GM21515 (cell line): ENCODE results near the gene CPA4.
"Not testable (repeated sequence)": the region's sequence is repeated elsewhere in the genome, so short reads cannot be mapped to it uniquely, and the experiment has no call there.

Experiments
- ATAC-seq: cut with Tn5 transposase; IDR thresholded peaks from one replicate; pipeline ENCODE4 v1.9.1; 2021; ENCODE audit not compliant: unreplicated experiment

Gene CPA4, protein sequence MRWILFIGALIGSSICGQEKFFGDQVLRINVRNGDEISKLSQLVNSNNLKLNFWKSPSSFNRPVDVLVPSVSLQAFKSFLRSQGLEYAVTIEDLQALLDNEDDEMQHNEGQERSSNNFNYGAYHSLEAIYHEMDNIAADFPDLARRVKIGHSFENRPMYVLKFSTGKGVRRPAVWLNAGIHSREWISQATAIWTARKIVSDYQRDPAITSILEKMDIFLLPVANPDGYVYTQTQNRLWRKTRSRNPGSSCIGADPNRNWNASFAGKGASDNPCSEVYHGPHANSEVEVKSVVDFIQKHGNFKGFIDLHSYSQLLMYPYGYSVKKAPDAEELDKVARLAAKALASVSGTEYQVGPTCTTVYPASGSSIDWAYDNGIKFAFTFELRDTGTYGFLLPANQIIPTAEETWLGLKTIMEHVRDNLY

DNA sequence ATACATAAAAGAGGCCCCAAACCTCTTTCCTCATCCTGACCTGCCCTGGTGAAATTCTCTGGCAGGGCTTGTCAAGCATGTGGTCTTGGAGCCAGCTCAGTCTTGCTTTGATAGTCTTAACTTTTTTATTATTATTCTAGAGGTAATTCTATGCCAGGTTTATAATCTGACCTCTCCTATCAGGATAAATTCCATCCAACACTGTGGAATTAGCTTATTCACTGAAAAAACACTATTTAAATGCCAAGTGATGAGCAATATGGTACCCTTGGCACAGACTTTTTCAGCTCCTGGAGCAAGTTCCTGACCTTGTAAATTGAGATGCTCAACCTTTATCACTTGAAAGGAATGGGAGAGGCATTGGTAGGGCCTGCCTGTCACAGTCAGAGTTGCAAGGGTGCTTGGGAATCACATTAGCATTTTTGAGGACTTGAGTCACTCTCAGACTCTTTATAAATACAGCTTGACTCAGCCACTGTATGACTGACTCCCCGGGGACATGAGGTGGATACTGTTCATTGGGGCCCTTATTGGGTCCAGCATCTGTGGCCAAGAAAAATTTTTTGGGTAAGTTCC is at the start of gene CPA4:
TSS of gene CPA4 (plus strand) at position 480 of the 576 bp plus-strand sequence. CDS start at position 500, 20 bp downstream.
- no peak for ATAC-seq

DNA sequence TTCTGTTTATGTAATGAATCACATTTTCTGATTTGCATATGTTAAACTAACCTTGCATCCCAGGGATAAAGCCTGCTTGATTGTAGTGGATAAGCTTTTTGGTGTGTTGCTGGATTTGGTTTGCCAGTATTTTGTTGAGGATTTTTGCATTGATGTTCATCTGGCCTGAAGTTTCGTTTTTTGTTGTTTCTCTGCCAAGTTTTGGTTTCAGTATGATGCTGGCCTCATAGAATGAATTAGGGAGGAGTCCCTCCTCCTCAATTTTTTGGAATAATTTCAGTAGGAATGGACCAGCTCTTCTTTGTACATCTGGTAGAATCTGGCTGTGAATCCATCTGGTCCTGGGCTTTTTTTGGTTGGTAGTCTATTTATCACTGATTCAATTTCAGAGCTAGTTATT is 49.5 kb upstream of the CPA4 start:
- not testable (repeated sequence) for ATAC-seq

DNA sequence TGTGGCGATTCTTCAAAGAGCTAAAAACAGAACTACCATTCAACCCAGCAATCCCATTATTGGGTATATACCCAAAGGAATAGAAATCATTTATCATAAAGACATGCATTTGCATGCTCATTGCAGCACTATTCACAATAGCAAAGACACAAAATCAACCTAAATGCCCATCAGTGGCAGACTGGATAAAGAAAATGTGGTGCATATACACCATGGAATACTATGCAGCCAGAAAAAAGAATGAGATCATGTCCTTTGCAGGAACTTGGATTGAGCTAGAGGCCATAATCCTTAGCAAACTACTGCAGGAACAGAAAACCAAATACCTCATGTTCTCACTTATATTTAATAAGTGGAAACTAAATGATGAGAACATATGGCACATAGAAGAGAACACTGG is 46.5 kb upstream of the CPA4 start:
- not testable (repeated sequence) for ATAC-seq

DNA sequence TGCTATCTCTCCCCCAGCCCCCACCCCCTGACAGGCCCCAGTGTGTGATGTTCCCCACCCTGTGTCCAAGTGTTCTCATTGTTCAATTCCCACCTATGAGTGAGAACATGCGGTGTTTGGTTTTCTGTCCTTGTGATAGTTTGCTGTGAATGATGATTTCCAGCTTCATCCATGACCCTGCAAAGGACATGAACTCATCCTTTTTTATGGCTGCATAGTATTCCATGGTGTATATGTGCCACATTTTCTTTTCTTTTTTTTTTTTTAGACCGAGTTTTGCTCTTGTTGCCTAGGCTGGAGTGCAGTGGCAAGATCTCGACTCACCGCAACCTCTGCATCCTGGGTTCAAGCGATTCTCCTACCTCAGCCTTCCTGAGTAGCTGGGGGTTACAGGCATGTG is 44.1 kb upstream of the CPA4 start:
- ATAC-seq = not testable (repeated sequence)

DNA sequence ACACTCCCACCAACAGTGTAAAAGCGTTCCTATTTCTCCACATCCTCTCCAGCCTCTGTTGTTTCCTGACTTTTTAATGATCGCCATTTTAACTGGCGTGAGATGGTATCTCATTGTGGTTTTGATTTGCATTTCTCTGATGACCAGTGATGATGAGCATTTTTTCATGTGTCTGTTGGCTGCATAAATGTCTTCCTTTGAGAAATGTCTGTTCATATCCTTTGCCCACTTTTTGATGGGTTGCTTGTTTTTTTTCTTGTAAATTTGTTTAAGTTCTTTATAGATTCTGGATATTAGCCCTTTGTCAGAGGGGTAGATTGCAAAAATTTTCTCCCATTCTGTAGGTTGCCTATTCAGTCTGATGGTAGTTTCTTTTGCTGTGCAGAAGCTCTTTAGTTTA is 43.3 kb upstream of the CPA4 start:
- not testable (repeated sequence) for ATAC-seq

DNA sequence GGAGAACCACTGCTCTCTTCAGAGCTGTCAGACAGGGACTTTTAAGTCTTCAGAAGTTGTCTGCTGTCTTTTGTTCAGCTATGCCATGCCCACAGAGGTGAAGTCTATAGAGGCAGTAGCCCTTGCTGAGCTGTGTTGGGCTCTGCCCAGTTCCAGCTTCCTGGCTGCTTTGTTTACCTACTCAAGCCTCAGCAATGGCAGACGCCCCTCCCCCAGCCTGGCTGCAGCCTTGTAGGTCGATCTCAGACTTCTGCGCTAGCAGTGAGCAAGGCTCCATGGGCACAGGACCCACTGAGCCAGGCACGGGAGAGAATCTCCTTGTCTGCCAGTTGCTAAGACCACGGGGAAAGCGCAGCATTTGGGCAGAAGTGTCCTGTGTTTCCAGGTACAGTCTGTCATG is 38.4 kb upstream of the CPA4 start:
- no peak for ATAC-seq

DNA sequence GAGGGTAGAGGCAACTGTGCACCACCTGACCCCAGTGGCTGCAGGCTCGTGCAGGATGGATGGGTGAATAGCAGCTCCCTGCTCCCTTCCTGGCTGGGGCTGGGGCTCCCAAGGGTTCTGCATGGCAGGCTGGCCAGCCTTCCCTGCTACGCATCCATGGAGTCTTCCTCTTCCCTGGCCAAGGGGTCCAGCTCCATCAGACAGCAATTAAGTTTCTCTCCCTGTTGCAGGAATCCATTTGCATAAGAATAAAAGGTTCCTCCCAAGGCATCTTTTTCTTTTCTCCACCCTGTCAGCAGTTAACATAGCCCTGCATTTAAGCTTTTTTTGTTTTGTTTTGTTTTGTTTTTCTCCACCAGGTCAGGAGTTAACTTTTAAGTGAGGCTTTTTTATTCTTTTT is 36.3 kb upstream of the CPA4 start:
- ATAC-seq = no peak

DNA sequence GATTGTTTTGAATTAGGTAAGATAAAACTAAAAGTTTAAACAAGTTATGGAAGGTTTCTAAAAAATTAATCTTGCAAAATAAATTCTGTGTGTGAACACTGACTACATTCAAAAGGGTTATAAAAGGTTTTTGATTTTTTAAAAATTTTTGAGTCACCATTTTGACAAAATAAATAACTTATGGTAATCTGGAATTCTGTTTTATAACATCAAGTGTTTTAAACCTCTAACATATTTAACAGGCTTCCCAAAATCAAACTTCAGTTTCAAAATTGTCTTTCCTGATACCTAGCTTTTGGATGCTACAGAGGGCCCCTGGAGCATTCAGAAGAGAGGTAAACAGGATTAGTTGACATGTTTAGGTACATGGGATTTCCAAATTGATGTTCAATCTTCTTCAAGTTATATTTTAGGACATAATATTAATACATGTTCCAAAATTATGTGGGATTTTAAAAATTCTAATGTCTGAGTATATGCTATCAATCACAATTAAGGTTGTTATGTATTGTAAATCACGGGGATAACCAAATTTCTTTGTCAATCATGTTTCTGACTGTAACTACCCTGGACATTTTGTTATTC is 34.4 kb upstream of the CPA4 start:
- no peak for ATAC-seq

DNA sequence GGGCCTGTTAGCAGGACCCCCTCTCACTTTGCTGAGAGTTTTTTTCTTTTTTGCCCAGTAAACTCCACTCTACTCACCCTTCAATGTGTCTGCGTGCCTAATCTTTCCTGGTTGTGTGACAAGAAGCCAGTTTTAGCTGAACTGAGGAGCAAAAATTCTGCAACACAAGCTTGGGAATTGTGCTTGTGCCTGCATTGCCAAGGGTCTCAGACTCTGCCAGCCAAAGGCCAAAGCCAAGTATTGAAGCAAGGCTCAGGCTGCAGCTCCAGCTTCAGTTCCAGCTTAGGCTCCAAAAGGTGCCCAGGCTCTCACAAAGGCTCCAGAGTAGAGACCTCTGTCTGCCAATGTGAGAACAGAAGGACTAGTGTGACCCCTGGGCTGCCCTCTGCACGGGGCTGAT is 30.5 kb upstream of the CPA4 start:
- ATAC-seq = no peak

DNA sequence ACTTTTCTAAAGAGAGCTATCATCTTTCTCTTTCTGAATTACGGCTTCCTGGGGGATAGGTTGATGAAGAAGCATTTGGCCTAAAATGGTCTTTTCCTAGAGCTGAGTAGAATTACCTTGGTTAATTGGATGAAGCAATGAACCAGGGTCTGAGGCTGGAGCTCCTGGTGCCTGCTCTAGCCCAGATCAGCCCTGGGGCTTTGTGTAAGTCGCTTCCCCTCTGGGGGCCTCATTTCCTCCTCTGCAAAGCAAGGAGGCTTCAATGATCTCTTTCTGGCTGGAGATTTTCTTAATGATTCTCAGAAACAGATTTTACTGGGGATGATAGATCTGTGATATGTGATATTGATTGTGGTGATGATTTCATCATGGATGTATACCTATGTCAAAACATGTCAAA is 29.8 kb upstream of the CPA4 start:
- ATAC-seq = no peak

DNA sequence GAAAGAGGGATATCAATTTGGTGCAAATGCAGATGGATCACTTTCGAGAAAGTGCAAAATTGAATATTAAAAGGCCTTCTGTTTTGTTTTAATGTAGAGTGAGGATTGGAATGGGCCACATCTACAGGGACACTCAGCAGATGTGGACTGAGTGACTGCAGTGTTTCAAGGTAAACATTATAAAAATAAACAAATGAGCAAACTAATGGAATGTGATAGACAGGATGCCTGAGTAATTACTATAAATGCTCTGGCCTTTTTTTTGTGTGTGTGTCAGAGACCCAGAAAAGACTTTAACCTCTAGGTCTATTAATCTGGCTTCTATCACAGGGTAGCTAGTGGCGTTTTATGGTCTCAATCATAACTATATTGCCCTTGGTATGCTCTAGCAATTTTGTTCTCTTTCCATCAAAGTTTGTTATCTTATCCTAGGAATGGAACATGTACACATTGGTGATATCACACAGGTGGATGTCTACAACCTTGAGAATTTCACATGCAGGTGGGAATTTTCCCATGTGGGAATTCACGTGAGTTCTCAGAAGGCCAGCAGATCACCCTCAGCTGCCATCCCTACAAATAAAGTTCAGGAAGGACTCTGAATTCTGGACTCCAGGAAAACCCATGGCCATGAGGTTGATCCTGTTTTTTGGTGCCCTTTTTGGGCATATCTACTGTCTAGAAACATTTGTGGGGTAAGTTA is 26.6 kb upstream of the CPA4 start, which contains the start of gene CPA2:
TSS of gene CPA2 (plus strand) at position 606 of the 703 bp plus-strand sequence. CDS start at position 625, 19 bp downstream.
- ATAC-seq = no peak

DNA sequence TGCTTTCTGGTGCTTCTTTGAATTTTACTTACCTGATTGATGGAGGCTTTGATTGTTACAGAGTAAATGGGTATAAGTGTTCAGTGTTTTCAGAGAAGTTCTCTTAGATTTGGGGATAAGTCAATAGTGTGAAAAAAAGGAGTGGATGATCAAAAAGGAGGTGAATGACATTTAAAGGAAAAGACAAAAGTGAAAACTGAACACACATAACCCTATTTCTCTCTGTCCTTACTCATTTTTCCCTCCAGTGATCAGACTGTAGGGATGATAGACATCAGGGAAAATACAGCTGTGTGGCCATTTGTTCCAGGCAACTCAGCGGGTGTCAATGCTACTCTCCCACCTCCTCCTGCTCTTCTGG is 26.0 kb upstream of the CPA4 start:
- ATAC-seq = no peak

DNA sequence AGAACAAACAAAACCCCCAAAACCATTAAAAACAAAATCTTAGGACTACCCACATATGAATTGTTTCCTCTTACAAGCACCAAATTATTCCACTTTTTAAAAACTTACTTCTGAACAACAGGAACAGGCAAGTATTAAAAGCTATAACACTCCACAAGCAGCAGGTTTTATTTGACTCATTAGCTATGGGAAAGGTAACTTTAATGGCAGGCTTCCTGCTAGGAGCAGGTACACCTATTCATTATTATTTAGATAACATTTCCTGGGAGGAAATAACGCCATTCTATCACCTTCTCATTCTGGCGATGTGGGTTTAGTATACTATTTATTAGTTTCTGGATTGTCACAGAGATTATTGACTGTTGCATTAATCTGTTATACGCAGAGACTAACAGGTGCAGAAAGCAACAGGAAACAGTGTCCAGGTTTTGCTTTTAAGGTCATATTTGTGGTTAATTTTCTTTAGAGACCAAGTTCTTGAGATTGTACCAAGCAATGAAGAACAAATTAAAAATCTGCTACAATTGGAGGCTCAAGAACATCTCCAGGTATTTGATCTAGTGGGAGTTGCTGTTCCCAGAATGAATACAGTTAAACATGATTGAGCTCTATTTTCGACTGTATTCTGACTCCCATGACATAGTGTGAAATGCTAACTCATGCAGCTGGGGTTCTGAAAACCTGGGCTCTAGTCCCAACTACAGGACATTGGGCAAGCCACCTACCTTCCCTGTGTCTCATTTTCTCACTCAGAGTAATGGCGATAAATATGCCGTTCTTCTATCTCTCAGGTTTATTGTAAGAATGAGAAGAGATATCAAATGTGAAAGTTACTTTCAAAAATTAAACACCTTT is 24.3 kb upstream of the CPA4 start:
- ATAC-seq = no peak

DNA sequence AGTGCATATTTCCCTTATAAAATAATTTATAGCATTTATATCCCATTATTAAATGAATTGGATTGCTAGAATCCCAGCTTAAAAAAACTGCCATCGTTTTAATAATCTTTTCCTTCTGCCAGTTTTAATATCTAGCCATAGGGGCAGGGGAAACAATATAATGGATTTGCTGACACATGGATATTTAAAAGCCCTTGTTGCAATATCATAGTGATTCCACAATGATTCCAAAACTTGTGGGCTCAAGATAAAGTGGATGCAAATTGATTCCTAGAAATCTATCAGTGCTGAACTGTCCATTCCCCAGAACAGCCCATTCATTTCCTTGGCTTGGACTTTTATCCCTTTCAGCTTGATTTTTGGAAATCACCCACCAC is 23.7 kb upstream of the CPA4 start:
- no peak for ATAC-seq

DNA sequence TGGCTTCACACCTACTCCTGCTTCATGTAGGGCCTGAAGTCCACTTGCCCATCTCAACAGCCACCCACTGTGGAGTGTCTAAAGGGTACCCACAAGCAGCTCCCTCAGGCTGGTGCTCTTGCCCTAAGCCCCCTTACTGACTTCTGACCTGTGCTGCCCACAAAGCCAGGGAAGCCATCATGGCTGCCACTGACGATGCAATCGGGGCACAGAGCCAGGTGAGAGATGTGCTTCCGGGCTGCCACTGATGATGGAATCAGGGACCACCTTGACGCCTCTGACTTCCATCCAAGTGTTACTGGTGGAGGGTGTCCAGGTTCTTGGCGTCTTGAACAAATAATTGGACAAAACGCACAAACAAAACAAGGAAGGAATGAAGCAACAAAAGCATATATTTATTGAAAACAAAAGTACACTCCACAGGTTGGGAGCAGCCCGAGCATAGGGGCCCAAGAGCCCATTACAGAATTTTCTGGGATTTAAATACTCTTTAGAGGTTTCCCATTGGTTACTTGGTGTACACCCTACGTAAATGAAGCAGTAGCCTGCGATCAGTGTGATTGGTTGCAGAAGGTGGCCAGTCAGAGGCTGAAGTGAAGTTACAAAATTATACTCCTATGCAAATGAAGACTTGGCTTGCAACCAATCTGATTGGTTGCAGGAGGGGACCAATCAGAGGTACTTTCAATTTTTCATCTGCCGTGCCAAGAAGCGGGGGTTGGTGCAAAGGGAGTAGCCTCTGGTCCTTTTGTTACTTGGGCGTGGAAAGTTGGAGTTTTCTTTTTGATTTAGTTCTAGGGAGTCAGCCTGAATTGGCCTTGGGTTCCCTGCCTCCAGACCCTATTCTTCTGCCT is 21.8 kb upstream of the CPA4 start:
- no peak for ATAC-seq

DNA sequence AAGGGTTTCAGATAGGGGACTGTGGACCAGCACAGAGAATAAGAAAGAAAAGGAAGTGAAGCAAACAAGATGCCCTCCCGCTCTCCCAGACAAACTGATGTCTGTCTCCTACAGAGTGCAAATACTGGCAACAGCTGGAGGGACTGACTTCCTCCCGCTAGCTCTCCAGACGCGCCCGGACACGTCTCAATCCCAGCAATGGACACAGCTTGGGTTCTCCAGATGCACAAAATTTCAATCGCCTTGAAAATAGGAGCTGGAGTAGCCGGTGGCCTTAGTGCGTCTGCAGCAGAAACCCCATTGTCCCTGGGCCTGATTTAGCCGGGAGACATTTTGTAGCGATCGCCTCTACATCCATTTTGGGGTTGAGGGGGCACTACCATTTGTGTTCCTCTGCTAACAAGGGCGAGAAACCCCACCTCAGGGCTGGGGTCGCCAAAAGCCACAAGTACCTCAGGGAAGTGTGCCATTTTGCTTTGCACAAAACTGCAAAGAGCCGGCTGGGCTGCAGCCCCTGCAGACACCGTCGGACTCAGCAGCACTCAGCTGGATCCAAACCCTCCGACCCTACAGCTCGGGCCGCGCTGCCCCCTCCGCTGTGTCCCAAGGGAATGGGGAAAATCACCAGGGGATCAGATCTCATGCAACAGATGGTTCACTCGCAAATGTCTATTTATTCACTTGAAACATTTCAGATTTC is 20.4 kb upstream of the CPA4 start:
- ATAC-seq = no peak

DNA sequence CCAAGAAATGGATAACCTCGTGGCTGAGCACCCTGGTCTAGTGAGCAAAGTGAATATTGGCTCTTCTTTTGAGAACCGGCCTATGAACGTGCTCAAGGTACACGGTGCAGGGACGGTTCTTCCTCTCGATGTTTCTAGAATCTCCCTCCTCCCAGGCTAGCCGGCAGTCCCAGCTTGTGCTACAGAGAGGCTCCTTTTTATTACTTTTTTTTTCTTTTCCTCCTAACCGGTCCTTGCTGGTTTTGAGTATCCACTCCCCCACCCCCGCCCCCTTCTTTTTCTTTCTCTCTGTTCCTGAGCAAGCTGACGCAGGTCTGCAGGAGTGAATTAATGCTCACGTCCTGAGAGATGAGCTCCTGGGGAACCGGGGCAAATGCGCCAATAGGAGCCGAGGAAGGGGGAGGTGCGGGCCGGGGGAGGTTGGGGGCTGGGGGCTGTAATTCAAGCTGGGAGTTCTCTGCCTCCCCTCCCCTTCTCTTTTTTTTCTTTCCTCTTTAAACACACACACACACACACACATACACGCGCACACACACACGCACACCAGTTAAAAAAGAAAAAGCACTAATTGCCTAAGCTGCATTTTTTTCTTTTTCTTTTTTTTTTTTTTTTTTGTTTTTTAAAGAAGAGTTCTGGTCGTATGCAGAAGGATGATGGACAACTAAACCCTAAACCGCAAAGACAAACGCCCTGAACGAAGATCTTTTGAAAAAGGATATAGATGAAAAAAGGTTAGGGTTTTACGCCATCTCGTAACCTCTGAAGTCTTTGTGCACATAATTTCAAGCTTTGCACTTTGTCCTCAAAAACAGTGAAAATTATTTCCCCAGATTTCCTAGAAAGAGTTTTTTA is 19.7 kb upstream of the CPA4 start:
- ATAC-seq = no peak

DNA sequence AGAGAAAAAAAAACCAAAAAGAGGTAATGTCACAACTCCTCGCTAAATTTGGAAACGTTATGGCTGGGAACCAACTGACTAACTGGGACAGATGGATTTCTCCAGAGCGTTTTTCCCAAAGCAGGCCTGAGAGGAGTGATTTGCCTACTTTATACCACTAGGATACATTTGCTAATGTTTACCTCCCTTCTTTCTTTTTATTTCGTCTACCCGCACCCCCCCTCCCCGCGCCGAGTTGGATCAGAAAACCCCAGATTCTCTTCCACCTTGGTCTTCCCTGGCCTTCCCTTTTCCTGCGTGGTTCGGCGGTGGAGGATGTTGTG is 19.1 kb upstream of the CPA4 start:
- ATAC-seq = no peak

DNA sequence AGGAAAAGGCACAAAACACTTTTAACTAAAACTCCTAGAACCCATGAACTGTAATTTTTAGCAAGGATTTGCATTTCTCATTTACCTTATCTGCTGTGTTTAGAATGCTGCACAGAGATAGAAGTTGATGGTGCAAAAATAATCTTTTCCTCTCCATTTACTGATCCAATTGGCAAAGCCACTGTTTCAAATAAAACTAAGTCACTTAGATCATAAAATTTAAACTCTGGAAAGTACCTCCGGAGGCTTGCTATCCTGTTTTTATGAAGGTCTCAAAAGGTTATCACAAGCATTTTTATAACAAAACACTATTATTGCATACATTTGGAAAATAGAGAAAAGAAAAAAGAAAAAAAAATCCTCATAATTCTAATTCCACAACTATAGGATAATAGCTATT is 18.7 kb upstream of the CPA4 start:
- no peak for ATAC-seq
